Activated naive CD4-positive, alpha-beta T cell treated with anti-CD3 and anti-CD28 coated beads for 36 hours (primary cell): ENCODE results near the gene FSTL5. TPM values are rescaled to one million over a fixed set of nuclear protein-coding genes. Genes with fewer than 3 reads are reported as not detected.

Experiments used
- CTCF ChIA-PET: fragments of 350-600 bp; sonication (Branson Sonifier 250); formaldehyde crosslinking; loops from one replicate; lab custom pipeline; 2021; ENCODE audit warnings: antibody characterized with exemption; lab: Charles Lee
- DNase-seq: peaks from one replicate; pipeline ENCODE4 v3.0.0-alpha.2; 2020
- H3K27ac Mint-ChIP-seq: one replicate; pipeline ENCODE4 v1.8.0; 2021; ENCODE audit warnings: mild to moderate bottlenecking, mixed read lengths
- H3K27me3 Mint-ChIP-seq: one replicate; pipeline ENCODE4 v1.8.0; 2021; ENCODE audit warnings: low read depth, mixed read lengths
- H3K36me3 Mint-ChIP-seq: one replicate; pipeline ENCODE4 v1.8.0; 2021; ENCODE audit warnings: low read depth, mixed read lengths
- H3K4me1 Mint-ChIP-seq: one replicate; pipeline ENCODE4 v1.8.0; 2021; ENCODE audit warnings: low read depth, mixed read lengths
- H3K4me3 Mint-ChIP-seq: one replicate; pipeline ENCODE4 v1.8.0; 2021; ENCODE audit warnings: mild to moderate bottlenecking, moderate library complexity, mixed read lengths
- H3K9me3 Mint-ChIP-seq: one replicate; pipeline ENCODE4 v1.8.0; 2021; ENCODE audit warnings: mixed read lengths
- intact Hi-C: fragments of 100-400 bp; cut with micrococcal nuclease; formaldehyde crosslinking; loops from one replicate; pipeline ENCODE4 v1.15.1; 2023
- total RNA-seq, 2 experiments: library from RNA; stranded (reverse); gene quantifications; one replicate each; pipeline ENCODE4 v1.2.3, GENCODE V29; 2021

FSTL5 gene
- total RNA-seq, 2 experiments from 2014 or later: not detected

DNA sequence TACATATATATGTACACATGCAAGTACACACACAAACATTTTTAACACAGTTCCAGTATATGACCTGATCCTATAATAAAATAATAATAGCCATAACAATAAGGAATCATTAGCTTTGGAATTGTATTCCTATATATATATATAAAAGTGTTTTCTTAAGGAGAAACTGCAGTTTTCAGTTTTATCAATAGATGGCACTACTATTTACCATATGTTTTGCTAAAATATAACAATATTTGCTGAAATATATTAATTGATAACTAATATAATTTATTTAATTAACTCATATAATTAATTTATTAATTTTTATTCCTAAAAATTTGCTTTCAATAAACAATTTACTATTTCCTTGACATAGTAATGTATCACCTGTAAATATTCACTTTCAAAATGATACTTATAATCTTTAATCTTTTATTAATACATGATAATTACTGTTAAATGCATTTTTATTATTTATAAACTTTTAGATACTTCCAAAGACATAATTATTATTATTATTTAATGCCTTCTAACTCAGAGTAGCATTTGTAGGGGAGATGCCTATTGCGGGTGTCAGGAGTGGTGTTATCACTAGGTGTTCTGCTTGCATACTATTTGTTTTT is 599.5 kb downstream of the FSTL5 start:
- Mint-ChIP-seq H3K27ac (no peak overlapping the region), H3K27me3 (no peaks in the 10 kb centered on the region), H3K4me3 (no peak overlapping the region), H3K9me3 (peaks cover 2% of the 10 kb centered on the region), H3K4me1 (no peaks in the 10 kb centered on the region), H3K36me3 (no peaks in the 10 kb centered on the region)
- CTCF ChIA-PET: no interaction called here
- DNase-seq: no peak
- intact Hi-C loops: no loop called here

- no peaks in the 10 kb centered on the region for H3K27me3 Mint-ChIP-seq
- no peak overlapping the region for H3K27ac Mint-ChIP-seq
- intact Hi-C loops: no loop called here
- H3K9me3 Mint-ChIP-seq: no peaks in the 10 kb centered on the region
- CTCF ChIA-PET: no interaction called here
- no peaks in the 10 kb centered on the region for H3K36me3 Mint-ChIP-seq
- H3K4me1 Mint-ChIP-seq: no peaks in the 10 kb centered on the region
- DNase-seq: no peak
- H3K4me3 Mint-ChIP-seq: no peak overlapping the region
These were observed 607.8 kb downstream of the FSTL5 start for GRCh38 chr4:161555689-161556660.

DNA sequence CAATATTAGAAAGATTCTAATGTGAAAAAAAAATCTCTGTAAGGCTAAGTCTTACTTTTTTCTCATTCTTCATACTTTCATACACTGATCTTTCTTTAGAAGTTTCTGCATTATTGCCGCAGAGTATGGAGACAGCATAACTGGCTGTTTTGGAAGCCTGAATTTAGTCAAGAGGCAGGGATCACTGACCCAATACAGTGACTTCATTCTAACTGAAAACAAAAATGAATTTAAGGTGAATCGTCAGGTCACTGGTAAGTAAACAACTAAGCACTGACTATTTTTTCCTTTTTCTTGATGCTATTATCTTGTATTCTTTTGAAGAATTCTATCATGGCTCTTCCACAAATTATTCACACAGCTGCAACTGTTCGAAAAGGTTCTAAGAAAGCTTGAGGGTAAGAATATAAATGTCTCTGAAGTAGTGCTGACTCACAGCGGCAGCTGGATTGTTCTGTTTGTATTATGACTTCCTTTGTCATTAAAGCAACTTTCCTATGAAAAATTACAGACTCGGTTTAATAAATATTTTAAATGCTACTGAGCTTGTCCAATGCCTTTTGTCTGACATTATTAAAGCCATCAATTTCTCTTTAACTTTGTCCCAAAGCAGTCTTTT is 609.3 kb downstream of the FSTL5 start:
- no peaks in the 10 kb centered on the region for H3K27me3 Mint-ChIP-seq
- no peaks in the 10 kb centered on the region for H3K36me3 Mint-ChIP-seq
- no peaks in the 10 kb centered on the region for H3K9me3 Mint-ChIP-seq
- H3K4me1 Mint-ChIP-seq: no peaks in the 10 kb centered on the region
- H3K4me3 Mint-ChIP-seq: no peak overlapping the region
- intact Hi-C loops: no loop called here
- DNase-seq: no peak
- CTCF ChIA-PET: no interaction called here
- H3K27ac Mint-ChIP-seq: no peak overlapping the region

DNA sequence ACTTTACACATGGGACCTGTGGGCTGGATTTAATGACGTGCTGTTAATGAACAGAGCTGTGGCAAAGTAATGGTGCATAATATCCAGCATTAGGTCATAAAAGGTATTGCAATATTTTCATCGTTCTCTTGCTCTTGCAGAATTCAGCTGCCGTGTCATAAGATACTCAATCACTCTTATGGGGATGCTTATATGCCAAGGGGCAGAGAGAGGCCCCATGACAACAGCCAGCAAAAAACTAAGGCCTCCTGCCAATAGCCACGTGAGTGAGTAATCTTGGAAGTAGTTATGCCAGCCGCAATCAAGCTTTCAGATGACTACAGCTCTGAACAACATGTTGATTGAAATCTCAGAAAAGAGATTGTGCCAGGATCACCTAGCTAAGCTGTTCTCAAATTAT is 616.9 kb downstream of the FSTL5 start:
- no peaks in the 10 kb centered on the region for H3K27me3 Mint-ChIP-seq
- DNase-seq: no peak
- H3K4me3 Mint-ChIP-seq: no peak overlapping the region
- H3K36me3 Mint-ChIP-seq: no peaks in the 10 kb centered on the region
- CTCF ChIA-PET: no interaction called here
- H3K27ac Mint-ChIP-seq: no peak overlapping the region
- no peaks in the 10 kb centered on the region for H3K4me1 Mint-ChIP-seq
- intact Hi-C loops: no loop called here
- H3K9me3 Mint-ChIP-seq: peaks cover 2% of the 10 kb centered on the region

- Mint-ChIP-seq H3K4me1 (no peaks in the 10 kb centered on the region), H3K36me3 (no peaks in the 10 kb centered on the region)
These were observed 623.5 kb downstream of the FSTL5 start for GRCh38 chr4:161540265-161540664.

DNA sequence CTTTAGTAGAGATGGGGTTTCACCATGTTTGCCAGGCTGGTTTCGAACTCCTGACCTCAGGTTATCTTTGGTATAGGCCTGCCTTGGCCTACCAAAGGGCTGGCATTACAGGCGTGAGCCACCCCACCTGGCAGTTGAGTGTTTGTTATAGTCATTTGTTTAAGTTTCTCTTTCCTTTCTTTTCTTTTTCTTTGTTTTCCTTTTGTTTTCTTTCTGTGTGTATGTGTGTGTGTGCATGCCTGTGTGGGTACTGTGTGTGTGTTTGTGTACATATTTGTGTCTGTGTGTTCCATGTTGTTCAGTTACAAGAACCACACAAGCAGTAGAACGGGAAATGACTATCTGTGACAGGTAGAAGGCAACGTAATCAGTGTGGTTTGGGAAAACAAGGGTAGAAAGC is 624.9 kb downstream of the FSTL5 start:
- Mint-ChIP-seq H3K9me3 (peaks cover 9% of the 10 kb centered on the region), H3K27me3 (no peaks in the 10 kb centered on the region), H3K27ac (no peak overlapping the region), H3K36me3 (no peaks in the 10 kb centered on the region), H3K4me3 (no peak overlapping the region), H3K4me1 (no peaks in the 10 kb centered on the region)
- no peak for DNase-seq
- intact Hi-C loops: no loop called here
- CTCF ChIA-PET: no interaction called here

More at GRCh38 chr4:161540265-161540664, 623.5 kb downstream of the FSTL5 start:
- Mint-ChIP-seq H3K27ac (no peak overlapping the region), H3K9me3 (peaks cover 8% of the 10 kb centered on the region), H3K4me3 (no peak overlapping the region), H3K27me3 (no peaks in the 10 kb centered on the region)
- DNase-seq: no peak
- intact Hi-C loops: no loop called here
- CTCF ChIA-PET: no interaction called here

- intact Hi-C loops: no loop called here
- H3K4me1 Mint-ChIP-seq: no peaks in the 10 kb centered on the region
- CTCF ChIA-PET: no interaction called here
These were observed 633.1 kb downstream of the FSTL5 start for GRCh38 chr4:161530710-161531109.

DNA sequence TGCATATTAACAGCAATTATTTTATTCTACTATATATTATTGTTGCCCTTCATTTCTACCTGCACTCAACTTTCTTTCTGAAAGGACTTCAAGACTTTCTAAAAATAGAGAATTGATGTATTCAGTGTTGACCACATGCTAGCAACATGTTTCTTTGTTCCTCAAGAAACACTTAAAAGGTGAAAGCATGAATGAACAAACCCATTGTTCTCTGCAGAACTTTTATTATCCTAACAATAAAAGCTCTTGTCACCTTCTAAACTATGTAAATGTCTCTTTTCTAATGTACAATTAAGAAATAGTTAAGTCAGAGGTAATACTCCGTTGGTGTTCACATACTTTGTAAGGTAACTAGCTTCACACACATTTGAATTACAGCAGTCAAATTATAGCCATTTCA is 638.7 kb downstream of the FSTL5 start:
- CTCF ChIA-PET: no interaction called here
- Mint-ChIP-seq H3K4me3 (no peak overlapping the region), H3K27ac (no peak overlapping the region)

More at GRCh38 chr4:161530710-161531109, 633.1 kb downstream of the FSTL5 start:
- no peak for DNase-seq
- H3K36me3 Mint-ChIP-seq: no peaks in the 10 kb centered on the region
- H3K9me3 Mint-ChIP-seq: peaks cover 6% of the 10 kb centered on the region
- no peaks in the 10 kb centered on the region for H3K27me3 Mint-ChIP-seq
- H3K27ac Mint-ChIP-seq: no peak overlapping the region
- H3K4me3 Mint-ChIP-seq: no peak overlapping the region

DNA sequence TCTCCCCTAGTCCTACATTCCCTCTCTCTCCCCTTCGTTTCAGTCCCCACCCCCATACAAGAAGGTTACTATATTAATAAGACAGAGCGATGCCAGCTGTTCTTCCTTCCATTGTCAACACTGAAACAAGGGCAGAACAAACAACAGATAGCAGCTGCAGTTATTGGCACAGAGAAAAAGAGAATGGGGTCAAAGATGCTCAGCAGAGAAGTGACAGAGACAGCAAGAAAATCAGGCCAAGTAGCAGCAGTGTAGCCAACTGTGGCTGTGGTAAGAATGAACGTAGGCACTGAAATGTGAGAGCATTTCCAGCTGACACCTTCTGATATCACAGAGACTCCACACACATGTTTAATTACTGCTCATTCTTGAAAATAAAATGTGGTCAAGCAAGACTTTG is 641.8 kb downstream of the FSTL5 start:
- Mint-ChIP-seq H3K36me3 (no peaks in the 10 kb centered on the region), H3K27ac (no peak overlapping the region), H3K27me3 (no peaks in the 10 kb centered on the region), H3K9me3 (no peaks in the 10 kb centered on the region), H3K4me1 (no peaks in the 10 kb centered on the region), H3K4me3 (no peak overlapping the region)
- CTCF ChIA-PET: no interaction called here
- intact Hi-C loops: no loop called here
- DNase-seq: no peak

More for the DNA sequence above, 638.7 kb downstream of the FSTL5 start:
- Mint-ChIP-seq H3K27me3 (no peaks in the 10 kb centered on the region), H3K4me1 (no peaks in the 10 kb centered on the region), H3K36me3 (no peaks in the 10 kb centered on the region), H3K9me3 (no peaks in the 10 kb centered on the region)
- DNase-seq: no peak
- intact Hi-C loops: no loop called here

DNA sequence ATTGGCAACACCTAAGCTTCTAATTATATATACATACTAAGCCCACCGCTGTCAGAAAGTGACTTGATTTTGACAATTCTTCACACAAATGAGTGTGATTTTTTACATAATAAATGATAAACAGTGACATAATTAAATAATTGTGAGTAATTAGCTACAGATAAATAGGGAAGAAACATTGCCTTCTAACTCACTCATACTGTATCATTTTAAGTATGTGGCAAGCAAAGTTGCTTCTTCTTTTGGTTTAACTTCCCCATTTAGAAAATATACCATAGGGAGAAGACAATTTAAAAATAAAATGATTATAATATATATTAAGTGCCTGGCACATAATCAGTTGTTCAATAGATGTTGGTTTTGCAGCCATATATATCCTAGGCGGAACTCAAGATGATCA is 644.2 kb downstream of the FSTL5 start:
- no peak overlapping the region for H3K27ac Mint-ChIP-seq
- no peaks in the 10 kb centered on the region for H3K36me3 Mint-ChIP-seq
- intact Hi-C loops: no loop called here
- CTCF ChIA-PET: no interaction called here
- H3K27me3 Mint-ChIP-seq: no peaks in the 10 kb centered on the region
- H3K9me3 Mint-ChIP-seq: no peaks in the 10 kb centered on the region
- no peaks in the 10 kb centered on the region for H3K4me1 Mint-ChIP-seq
- no peak overlapping the region for H3K4me3 Mint-ChIP-seq
- no peak for DNase-seq

- H3K9me3 Mint-ChIP-seq: no peaks in the 10 kb centered on the region
- intact Hi-C loops: no loop called here
- CTCF ChIA-PET: no interaction called here
- H3K27ac Mint-ChIP-seq: no peak overlapping the region
- H3K4me3 Mint-ChIP-seq: no peak overlapping the region
- no peak for DNase-seq
- no peaks in the 10 kb centered on the region for H3K27me3 Mint-ChIP-seq
- no peaks in the 10 kb centered on the region for H3K36me3 Mint-ChIP-seq
- no peaks in the 10 kb centered on the region for H3K4me1 Mint-ChIP-seq
These were observed 645.9 kb downstream of the FSTL5 start for GRCh38 chr4:161517941-161518340.

GRCh38 chr4:161505141-161505540 is 658.7 kb downstream of the FSTL5 start:
- Mint-ChIP-seq H3K36me3 (no peaks in the 10 kb centered on the region), H3K4me3 (no peak overlapping the region), H3K27ac (no peak overlapping the region), H3K9me3 (no peaks in the 10 kb centered on the region), H3K4me1 (no peaks in the 10 kb centered on the region), H3K27me3 (no peaks in the 10 kb centered on the region)
- DNase-seq: no peak
- intact Hi-C loops: no loop called here
- CTCF ChIA-PET: no interaction called here
